Stimulated activated CD4-positive, alpha-beta T cell treated with anti-CD3 and anti-CD28 coated beads, Interleukin-12 subunit alpha, Interleukin-12 subunit beta, amount 100 ng/mL, for 48 hours (primary cell): ENCODE data around the gene SMIM5.
A peak's percentile ranks its signal among the peaks of the same experiment; 100 is the strongest.

ENCODE experiments used
- DNase-seq, 3 donors: peaks; one replicate each; pipeline ENCODE4 v3.0.0-alpha.2; 2020; ENCODE audit warnings: low read depth in 2 of 3, low spot score in 1 of 3

The SMIM5 gene

GRCh38 chr17:75639327-75639726 lies 6.1 kb downstream of the SMIM5 start:
- DNase-seq, result no peak

- no peak for DNase-seq
These were observed 6.7 kb downstream of the SMIM5 start for GRCh38 chr17:75639771-75640555.

- DNase-seq, result no peak
These were observed 7.4 kb downstream of the SMIM5 start for GRCh38 chr17:75640556-75641119.

GRCh38 chr17:75641343-75641742 lies 8.1 kb downstream of the SMIM5 start:
- no peak for DNase-seq

- DNase-seq, result no peak
These were observed 9.0 kb downstream of the SMIM5 start for GRCh38 chr17:75642182-75642783.

- DNase-seq, result no peak
These were observed 9.8 kb downstream of the SMIM5 start for GRCh38 chr17:75642784-75643642.

- no peak for DNase-seq
These were observed 10.4 kb downstream of the SMIM5 start for GRCh38 chr17:75643643-75644017.

- no peak for DNase-seq
These were observed 12.3 kb downstream of the SMIM5 start for GRCh38 chr17:75645501-75645888.

GRCh38 chr17:75645889-75646637 lies 12.8 kb downstream of the SMIM5 start:
- DNase-seq, result no peak

- DNase-seq, result no peak
These were observed 13.4 kb downstream of the SMIM5 start for GRCh38 chr17:75646638-75646992.

GRCh38 chr17:75647061-75647460 lies 13.8 kb downstream of the SMIM5 start:
- no peak for DNase-seq

- DNase-seq, result no peak
These were observed 14.7 kb downstream of the SMIM5 start for GRCh38 chr17:75647921-75648320.

- no peak for DNase-seq
These were observed 16.5 kb downstream of the SMIM5 start for GRCh38 chr17:75649687-75650086.

- DNase-seq, result no peak
These were observed 17.6 kb downstream of the SMIM5 start for GRCh38 chr17:75650874-75651273.

GRCh38 chr17:75652341-75652740 lies 19.1 kb downstream of the SMIM5 start:
- no peak for DNase-seq

GRCh38 chr17:75652934-75653549 lies 19.8 kb downstream of the SMIM5 start:
- DNase-seq, result peak in 1 of 3 donors; percentile 16

GRCh38 chr17:75654176-75654575 lies 20.9 kb downstream of the SMIM5 start:
- DNase-seq, result no peak

- no peak for DNase-seq
These were observed 25.0 kb downstream of the SMIM5 start for GRCh38 chr17:75658237-75658636.

- DNase-seq, result no peak
These were observed 28.3 kb downstream of the SMIM5 start for GRCh38 chr17:75661531-75661930.

GRCh38 chr17:75662511-75662910 lies 29.3 kb downstream of the SMIM5 start:
- no peak for DNase-seq
